BE2C (cell line): Measurements from ENCODE around the gene GNL1.

ENCODE experiments used
- DNase-seq: peaks from one replicate; pipeline ENCODE4 v3.0.0-alpha.2; 2020
- H3K27me3 ChIP-seq: fragments of 250-450 bp; sonication (Bioruptor Pico); 2 replicates; pipeline ENCODE4 v1.5.1; 2020; ENCODE audit warnings: mild to moderate bottlenecking
- H3K36me3 ChIP-seq: fragments of 250-450 bp; sonication (Bioruptor Pico); 2 replicates; pipeline ENCODE4 v1.5.1; 2020; ENCODE audit warnings: mild to moderate bottlenecking
- H3K4me1 ChIP-seq: fragments of 250-450 bp; sonication (Bioruptor Pico); 2 replicates; pipeline ENCODE4 v1.5.1; 2020
- H3K4me3 ChIP-seq: 2 replicates; pipeline ENCODE4 v1.5.1; 2011; ENCODE audit warnings: low read depth, low read length
- H3K9me3 ChIP-seq: fragments of 250-450 bp; sonication (Bioruptor Pico); 2 replicates; pipeline ENCODE4 v1.5.1; 2020
- TF ChIP-seq, protein P1 (sequence below): IDR thresholded peaks from 2 replicates; pipeline ENCODE4 v1.5.1; 2012; ENCODE audit warnings: mild to moderate bottlenecking, low read depth, low read length

Gene GNL1

DNA sequence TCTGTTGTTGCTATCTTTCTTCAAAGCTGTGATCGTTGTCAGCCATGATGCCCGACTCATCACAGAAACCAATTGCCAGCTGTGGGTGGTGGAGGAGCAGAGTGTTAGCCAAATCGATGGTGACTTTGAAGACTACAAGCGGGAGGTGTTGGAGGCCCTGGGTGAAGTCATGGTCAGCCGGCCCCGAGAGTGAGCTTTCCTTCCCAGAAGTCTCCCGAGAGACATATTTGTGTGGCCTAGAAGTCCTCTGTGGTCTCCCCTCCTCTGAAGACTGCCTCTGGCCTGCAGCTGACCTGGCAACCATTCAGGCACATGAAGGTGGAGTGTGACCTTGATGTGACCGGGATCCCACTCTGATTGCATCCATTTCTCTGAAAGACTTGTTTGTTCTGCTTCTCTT, 34.2 kb upstream of the GNL1 start:
- TF ChIP-seq, protein P1, sequence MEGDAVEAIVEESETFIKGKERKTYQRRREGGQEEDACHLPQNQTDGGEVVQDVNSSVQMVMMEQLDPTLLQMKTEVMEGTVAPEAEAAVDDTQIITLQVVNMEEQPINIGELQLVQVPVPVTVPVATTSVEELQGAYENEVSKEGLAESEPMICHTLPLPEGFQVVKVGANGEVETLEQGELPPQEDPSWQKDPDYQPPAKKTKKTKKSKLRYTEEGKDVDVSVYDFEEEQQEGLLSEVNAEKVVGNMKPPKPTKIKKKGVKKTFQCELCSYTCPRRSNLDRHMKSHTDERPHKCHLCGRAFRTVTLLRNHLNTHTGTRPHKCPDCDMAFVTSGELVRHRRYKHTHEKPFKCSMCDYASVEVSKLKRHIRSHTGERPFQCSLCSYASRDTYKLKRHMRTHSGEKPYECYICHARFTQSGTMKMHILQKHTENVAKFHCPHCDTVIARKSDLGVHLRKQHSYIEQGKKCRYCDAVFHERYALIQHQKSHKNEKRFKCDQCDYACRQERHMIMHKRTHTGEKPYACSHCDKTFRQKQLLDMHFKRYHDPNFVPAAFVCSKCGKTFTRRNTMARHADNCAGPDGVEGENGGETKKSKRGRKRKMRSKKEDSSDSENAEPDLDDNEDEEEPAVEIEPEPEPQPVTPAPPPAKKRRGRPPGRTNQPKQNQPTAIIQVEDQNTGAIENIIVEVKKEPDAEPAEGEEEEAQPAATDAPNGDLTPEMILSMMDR: no peak
- Histone ChIP-seq H3K27me3 (no peaks in the 10 kb centered on the region), H3K4me3 (no peak overlapping the region), H3K36me3 (peaks cover 83% of the 10 kb centered on the region), H3K9me3 (no peaks in the 10 kb centered on the region), H3K4me1 (no peaks in the 10 kb centered on the region)
- DNase-seq: no peak

DNA sequence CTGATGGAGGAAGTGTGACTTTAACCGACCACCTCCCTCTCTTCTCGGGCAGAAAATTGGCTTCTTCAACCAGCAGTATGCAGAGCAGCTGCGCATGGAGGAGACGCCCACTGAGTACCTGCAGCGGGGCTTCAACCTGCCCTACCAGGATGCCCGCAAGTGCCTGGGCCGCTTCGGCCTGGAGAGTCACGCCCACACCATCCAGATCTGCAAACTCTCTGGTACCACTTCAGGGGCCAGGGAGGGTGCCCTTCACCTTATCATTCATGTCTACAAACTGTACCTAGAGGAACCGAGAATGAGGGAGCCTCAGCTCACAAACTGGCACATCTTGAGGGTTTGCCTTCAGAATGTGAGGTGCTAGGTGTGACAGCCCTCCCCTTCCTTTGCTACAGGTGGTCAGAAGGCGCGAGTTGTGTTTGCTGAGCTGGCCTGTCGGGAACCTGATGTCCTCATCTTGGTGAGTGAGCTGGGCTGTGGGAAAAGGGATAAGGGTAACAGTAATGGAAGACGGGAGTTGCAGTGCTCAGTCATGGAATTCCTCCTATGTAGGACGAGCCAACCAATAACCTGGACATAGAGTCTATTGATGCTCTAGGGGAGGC, 33.6 kb upstream of the GNL1 start:
- TF ChIP-seq, protein P1: no peak
- H3K36me3 ChIP-seq: peaks cover 90% of the 10 kb centered on the region
- H3K27me3 ChIP-seq: no peaks in the 10 kb centered on the region
- no peak overlapping the region for H3K4me3 ChIP-seq
- DNase-seq: no peak
- H3K9me3 ChIP-seq: no peaks in the 10 kb centered on the region
- H3K4me1 ChIP-seq: no peaks in the 10 kb centered on the region

DNA sequence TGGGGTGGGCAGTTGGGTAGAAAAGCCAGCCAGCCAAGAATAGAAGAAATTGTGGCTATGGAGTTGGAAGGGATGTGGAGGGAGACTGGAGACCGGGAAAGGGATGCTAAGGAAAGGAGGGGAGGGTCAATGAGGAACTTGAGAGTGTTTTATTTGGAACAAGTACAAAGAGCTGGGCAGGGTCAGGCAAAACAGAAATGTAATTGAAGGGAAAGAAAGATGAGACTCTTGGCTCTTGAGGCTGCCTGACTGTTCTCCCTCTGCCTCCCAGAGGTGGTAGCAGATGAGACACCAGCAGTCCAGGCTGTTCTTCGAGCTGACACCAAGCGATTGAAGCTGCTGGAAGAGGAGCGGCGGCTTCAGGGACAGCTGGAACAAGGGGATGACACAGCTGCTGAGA, 27.6 kb upstream of the GNL1 start:
- Histone ChIP-seq H3K36me3 (peaks cover 93% of the 10 kb centered on the region), H3K9me3 (no peaks in the 10 kb centered on the region)

DNA sequence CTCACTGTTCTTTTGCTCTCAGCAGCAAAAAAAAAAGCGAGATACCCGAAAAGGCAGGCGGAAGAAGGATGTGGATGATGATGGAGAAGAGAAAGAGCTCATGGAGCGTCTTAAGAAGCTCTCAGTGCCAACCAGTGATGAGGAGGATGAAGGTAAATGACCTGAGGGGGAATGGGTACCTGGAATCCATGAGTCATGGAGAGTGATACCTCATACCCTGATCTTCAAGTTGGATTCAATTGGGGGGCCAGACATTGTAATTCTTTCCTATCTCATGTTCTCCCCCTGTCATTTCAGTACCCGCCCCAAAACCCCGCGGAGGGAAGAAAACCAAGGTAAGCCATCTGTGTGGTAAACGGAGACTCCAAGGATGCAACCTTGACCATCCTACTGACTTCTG, 21.8 kb upstream of the GNL1 start:
- Histone ChIP-seq H3K4me3 (no peak overlapping the region), H3K4me1 (no peaks in the 10 kb centered on the region), H3K36me3 (peaks cover 68% of the 10 kb centered on the region), H3K9me3 (no peaks in the 10 kb centered on the region), H3K27me3 (no peaks in the 10 kb centered on the region)
- TF ChIP-seq, protein P1: no peak
- no peak for DNase-seq

More for the DNA sequence above, 27.6 kb upstream of the GNL1 start:
- no peak for DNase-seq
- no peak overlapping the region for H3K4me3 ChIP-seq
- TF ChIP-seq, protein P1: no peak
- no peaks in the 10 kb centered on the region for H3K4me1 ChIP-seq
- no peaks in the 10 kb centered on the region for H3K27me3 ChIP-seq

DNA sequence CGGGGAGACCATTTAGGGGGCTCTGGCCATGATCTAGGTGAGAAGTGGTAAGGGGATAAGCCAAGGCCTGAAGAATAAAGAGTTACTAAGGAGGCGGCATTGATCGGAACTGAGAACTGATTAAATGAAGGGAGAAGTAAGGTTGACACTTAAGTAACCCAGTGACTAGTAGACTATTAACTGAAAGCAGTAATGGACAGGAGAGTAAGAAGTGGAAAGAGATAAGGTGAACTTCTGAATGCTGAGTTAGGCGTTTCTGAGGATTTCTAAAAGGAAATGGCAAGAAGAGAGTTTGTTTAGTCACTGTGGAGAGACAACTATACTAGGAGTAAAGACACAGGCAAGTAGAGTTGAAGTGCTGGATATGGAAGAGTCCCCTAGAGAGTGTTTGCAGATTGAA, 16.8 kb upstream of the GNL1 start:
- no peaks in the 10 kb centered on the region for H3K4me1 ChIP-seq
- no peak for DNase-seq
- no peak overlapping the region for H3K4me3 ChIP-seq
- peaks cover 23% of the 10 kb centered on the region for H3K36me3 ChIP-seq
- TF ChIP-seq, protein P1: no peak
- H3K27me3 ChIP-seq: no peaks in the 10 kb centered on the region
- H3K9me3 ChIP-seq: no peaks in the 10 kb centered on the region

DNA sequence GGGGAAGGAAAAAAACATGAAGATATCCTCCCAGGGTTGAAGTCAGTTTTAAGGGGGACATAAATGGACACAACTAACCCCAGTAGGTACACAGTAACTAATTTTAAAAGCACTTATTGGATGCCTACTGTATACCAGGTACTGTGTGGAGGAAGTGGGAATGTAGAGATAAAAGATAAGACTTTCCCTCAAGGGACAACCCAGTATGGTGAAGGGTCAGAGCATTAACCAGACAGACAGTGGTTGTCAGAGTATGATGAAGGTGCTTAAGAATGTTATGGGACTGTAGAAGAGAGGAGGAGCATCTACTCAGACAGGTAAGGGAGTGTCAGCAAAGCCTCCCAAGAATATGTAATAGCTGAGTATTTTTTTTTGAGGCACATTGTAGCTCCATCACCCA, 15.9 kb upstream of the GNL1 start:
- Histone ChIP-seq H3K4me1 (no peaks in the 10 kb centered on the region), H3K9me3 (no peaks in the 10 kb centered on the region), H3K36me3 (peaks cover 13% of the 10 kb centered on the region), H3K27me3 (no peaks in the 10 kb centered on the region), H3K4me3 (peak overlapping the region; percentile 87)
- no peak for DNase-seq
- TF ChIP-seq, protein P1: no peak
